ENCODE results near the gene DNAH14. TPM values are rescaled to one million over a fixed set of nuclear protein-coding genes. Genes with fewer than 3 reads are reported as not detected.
"Not testable (repeated sequence)": the region's sequence is repeated elsewhere in the genome, so short reads cannot be mapped to it uniquely, and the experiment has no call there.

DNAH14 gene
- total and polyA plus RNA-seq, 2 experiments from 2014 or later, result 13.5 to 40.8 TPM

- H3K27me3 ChIP-seq, result no peaks in the 10 kb centered on the region
- H3K27ac ChIP-seq, result no peak overlapping the region
- H3K36me3 ChIP-seq, result no peaks in the 10 kb centered on the region
- no peaks in the 10 kb centered on the region for H3K4me1 ChIP-seq (ENCODE audit: low read depth)
- no peak overlapping the region for H3K4me3 ChIP-seq
- TF ChIP-seq, protein P1, sequence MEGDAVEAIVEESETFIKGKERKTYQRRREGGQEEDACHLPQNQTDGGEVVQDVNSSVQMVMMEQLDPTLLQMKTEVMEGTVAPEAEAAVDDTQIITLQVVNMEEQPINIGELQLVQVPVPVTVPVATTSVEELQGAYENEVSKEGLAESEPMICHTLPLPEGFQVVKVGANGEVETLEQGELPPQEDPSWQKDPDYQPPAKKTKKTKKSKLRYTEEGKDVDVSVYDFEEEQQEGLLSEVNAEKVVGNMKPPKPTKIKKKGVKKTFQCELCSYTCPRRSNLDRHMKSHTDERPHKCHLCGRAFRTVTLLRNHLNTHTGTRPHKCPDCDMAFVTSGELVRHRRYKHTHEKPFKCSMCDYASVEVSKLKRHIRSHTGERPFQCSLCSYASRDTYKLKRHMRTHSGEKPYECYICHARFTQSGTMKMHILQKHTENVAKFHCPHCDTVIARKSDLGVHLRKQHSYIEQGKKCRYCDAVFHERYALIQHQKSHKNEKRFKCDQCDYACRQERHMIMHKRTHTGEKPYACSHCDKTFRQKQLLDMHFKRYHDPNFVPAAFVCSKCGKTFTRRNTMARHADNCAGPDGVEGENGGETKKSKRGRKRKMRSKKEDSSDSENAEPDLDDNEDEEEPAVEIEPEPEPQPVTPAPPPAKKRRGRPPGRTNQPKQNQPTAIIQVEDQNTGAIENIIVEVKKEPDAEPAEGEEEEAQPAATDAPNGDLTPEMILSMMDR (IDR thresholded peaks at IDR 0.05; ENCODE audit: low read depth, low read length), result peak; percentile 68
- H3K9me3 ChIP-seq (ENCODE audit: low read depth), result no peaks in the 10 kb centered on the region
- DNase-seq (ENCODE audit: low read depth in 1 of 2, low spot score in 1 of 2), result peak; percentile 50 to 52
Observed at GRCh38 chr1:224922404-224923164, 6.9 kb upstream of the DNAH14 start.

- no peak for DNase-seq (ENCODE audit: low read depth in 1 of 2, low spot score in 1 of 2)
- no peaks in the 10 kb centered on the region for H3K27me3 ChIP-seq
- H3K36me3 ChIP-seq, result no peaks in the 10 kb centered on the region
- H3K9me3 ChIP-seq (ENCODE audit: low read depth), result no peaks in the 10 kb centered on the region
- TF ChIP-seq, protein P1 (IDR thresholded peaks at IDR 0.05; ENCODE audit: low read depth, low read length), result no peak
- H3K27ac ChIP-seq, result no peak overlapping the region
- no peaks in the 10 kb centered on the region for H3K4me1 ChIP-seq (ENCODE audit: low read depth)
- H3K4me3 ChIP-seq, result no peak overlapping the region
Observed at GRCh38 chr1:224923726-224924125, 5.7 kb upstream of the DNAH14 start.

DNA sequence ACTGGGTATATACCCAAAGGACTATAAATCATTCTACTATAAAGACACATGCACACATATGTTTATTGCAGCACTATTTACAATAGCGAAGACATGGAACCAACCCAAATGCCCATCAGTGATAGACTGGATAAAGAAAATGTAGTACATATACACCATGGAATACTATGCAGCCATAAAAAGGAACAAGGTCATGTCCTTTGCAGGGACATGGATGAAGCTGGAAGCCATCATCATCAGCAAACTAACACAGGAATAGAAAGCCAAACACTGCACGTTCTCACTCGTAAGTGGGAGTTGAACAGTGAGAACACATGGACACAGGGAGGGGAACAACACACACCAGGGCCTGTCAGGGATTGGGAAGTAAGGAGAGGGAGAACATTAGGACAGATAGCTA is 1.8 kb upstream of the DNAH14 start:
- not testable (repeated sequence) for H3K27ac ChIP-seq; H3K9me3 ChIP-seq (ENCODE audit: low read depth)

GRCh38 chr1:224928906-224929305 is 569 bp upstream of the DNAH14 start:
- no peak for DNase-seq (ENCODE audit: low read depth in 1 of 2, low spot score in 1 of 2)
- H3K9me3 ChIP-seq (ENCODE audit: low read depth), result no peaks in the 10 kb centered on the region
- H3K36me3 ChIP-seq, result no peaks in the 10 kb centered on the region
- H3K4me1 ChIP-seq (ENCODE audit: low read depth), result no peaks in the 10 kb centered on the region
- no peaks in the 10 kb centered on the region for H3K27me3 ChIP-seq
- H3K27ac ChIP-seq, result no peak overlapping the region
- TF ChIP-seq, protein P1 (IDR thresholded peaks at IDR 0.05; ENCODE audit: low read depth, low read length), result no peak
- no peak overlapping the region for H3K4me3 ChIP-seq

More for the DNA sequence above, 1.8 kb upstream of the DNAH14 start:
- DNase-seq (ENCODE audit: low read depth in 1 of 2, low spot score in 1 of 2); H3K4me3 ChIP-seq; H3K27me3 ChIP-seq; H3K4me1 ChIP-seq (ENCODE audit: low read depth); H3K36me3 ChIP-seq: not testable (repeated sequence)

GRCh38 chr1:224931605-224932004 is 2.1 kb downstream of the DNAH14 start:
- DNase-seq (ENCODE audit: low read depth in 1 of 2, low spot score in 1 of 2), result no peak
- H3K27ac ChIP-seq, result no peak overlapping the region
- no peaks in the 10 kb centered on the region for H3K27me3 ChIP-seq
- no peak overlapping the region for H3K4me3 ChIP-seq
- TF ChIP-seq, protein P1 (IDR thresholded peaks at IDR 0.05; ENCODE audit: low read depth, low read length), result no peak
- no peaks in the 10 kb centered on the region for H3K36me3 ChIP-seq
- no peaks in the 10 kb centered on the region for H3K4me1 ChIP-seq (ENCODE audit: low read depth)
- no peaks in the 10 kb centered on the region for H3K9me3 ChIP-seq (ENCODE audit: low read depth)

GRCh38 chr1:224932607-224933249 is 3.3 kb downstream of the DNAH14 start:
- Histone ChIP-seq H3K36me3 (no peaks in the 10 kb centered on the region), H3K27ac (no peak overlapping the region), H3K27me3 (no peaks in the 10 kb centered on the region), H3K9me3 (ENCODE audit: low read depth) (no peaks in the 10 kb centered on the region), H3K4me3 (no peak overlapping the region), H3K4me1 (ENCODE audit: low read depth) (no peaks in the 10 kb centered on the region)
- TF ChIP-seq, protein P1 (IDR thresholded peaks at IDR 0.05; ENCODE audit: low read depth, low read length), result no peak
- no peak for DNase-seq (ENCODE audit: low read depth in 1 of 2, low spot score in 1 of 2)

Measured in cardiac muscle cell (in vitro differentiated cells and primary cell).